LNCAP (cell line): Measurements from ENCODE around the gene LAMA5.

Experiments
- CTCF ChIP-seq: fragments of 450-650 bp; IDR thresholded peaks from 2 replicates; pipeline ENCODE4 v1.5.1; 2017; ENCODE audit warnings: mild to moderate bottlenecking

Gene LAMA5

GRCh38 chr20:62359491-62360121 is 7.5 kb downstream of the LAMA5 start:
- no peak for TF ChIP-seq CTCF

GRCh38 chr20:62359043-62359490 is 8.0 kb downstream of the LAMA5 start:
- TF ChIP-seq CTCF: no peak

GRCh38 chr20:62358171-62359042 is 8.7 kb downstream of the LAMA5 start:
- no peak for TF ChIP-seq CTCF

GRCh38 chr20:62357681-62358080 is 9.4 kb downstream of the LAMA5 start:
- TF ChIP-seq CTCF: no peak

GRCh38 chr20:62357187-62357667 is 9.9 kb downstream of the LAMA5 start:
- no peak for TF ChIP-seq CTCF

GRCh38 chr20:62356589-62357186 is 10.4 kb downstream of the LAMA5 start:
- TF ChIP-seq CTCF: no peak

GRCh38 chr20:62355878-62356588 is 11.1 kb downstream of the LAMA5 start:
- no peak for TF ChIP-seq CTCF
